Neuronal stem cell (in vitro differentiated cells): Measurements from ENCODE around the gene ADAP1.
A peak's percentile ranks its signal among the peaks of the same experiment; 100 is the strongest.

Experiments used
- DNase-seq: peaks from one replicate; pipeline ENCODE4 v3.0.0-alpha.2; 2013; ENCODE audit warnings: low spot score
- H2AFZ ChIP-seq: one replicate; pipeline ENCODE4 v1.6.1; 2013; ENCODE audit warnings: mild to moderate bottlenecking, low read length, inconsistent platforms
- H2AK5ac ChIP-seq: 2 replicates; pipeline ENCODE4 v1.6.1; 2013; ENCODE audit warnings: low read depth, mild to moderate bottlenecking, inconsistent platforms, low read length, moderate library complexity, mixed read lengths
- H2BK120ac ChIP-seq: 2 replicates; pipeline ENCODE4 v1.6.1; 2013; ENCODE audit warnings: low read depth, mild to moderate bottlenecking, inconsistent platforms, low read length, moderate library complexity, mixed read lengths
- H2BK12ac ChIP-seq: one replicate; pipeline ENCODE4 v1.6.1; 2013; ENCODE audit warnings: low read length, inconsistent platforms
- H2BK15ac ChIP-seq: 2 replicates; pipeline ENCODE4 v1.6.1; 2013; ENCODE audit warnings: mild to moderate bottlenecking, low read length, inconsistent platforms, mixed read lengths
- H2BK5ac ChIP-seq: one replicate; pipeline ENCODE4 v1.6.1; 2013; ENCODE audit warnings: inconsistent platforms, mild to moderate bottlenecking, low read length, moderate library complexity
- H3K14ac ChIP-seq: one replicate; pipeline ENCODE4 v1.6.1; 2013; ENCODE audit warnings: low read length, inconsistent platforms
- H3K18ac ChIP-seq: 2 replicates; pipeline ENCODE4 v1.6.1; 2013; ENCODE audit warnings: low read length, inconsistent platforms
- H3K23ac ChIP-seq: 2 replicates; pipeline ENCODE4 v1.6.1; 2013; ENCODE audit warnings: low read depth, mild to moderate bottlenecking, mixed read lengths, low read length, inconsistent platforms; ENCODE audit not compliant: poor library complexity
- H3K27ac ChIP-seq: replicated peaks from 3 replicates; pipeline ENCODE4 v1.5.1; 2013; ENCODE audit warnings: low read length, inconsistent platforms
- H3K27me3 ChIP-seq, 3 experiments: 2 replicates each; pipeline ENCODE4 v1.6.1; 2013; ENCODE audit warnings: low read length in 3 of 3, mild to moderate bottlenecking in 2 of 3, inconsistent platforms in 1 of 3, low read depth in 1 of 3, mixed read lengths in 1 of 3, moderate library complexity in 1 of 3; ENCODE audit not compliant: control insufficient read depth in 3 of 3, insufficient read depth in 3 of 3
- H3K36me3 ChIP-seq, 2 donors: replicated peaks in 1 of 2; 2 replicates each; pipeline ENCODE4 v1.6.1; 2013; ENCODE audit warnings: low read length in 2 of 2; ENCODE audit not compliant: control insufficient read depth in 2 of 2, insufficient read depth in 2 of 2
- H3K4ac ChIP-seq: 2 replicates; pipeline ENCODE4 v1.6.1; 2013; ENCODE audit warnings: inconsistent platforms, mild to moderate bottlenecking, low read length, moderate library complexity
- H3K4me1 ChIP-seq, 2 donors: 1 replicate in 1 of 2; 2 replicates in 1 of 2; pipeline ENCODE4 v1.6.1; 2013; ENCODE audit warnings: low read length in 2 of 2, low read depth in 1 of 2; ENCODE audit not compliant: control insufficient read depth in 2 of 2, insufficient read depth in 1 of 2
- H3K4me2 ChIP-seq: one replicate; pipeline ENCODE4 v1.6.1; 2013; ENCODE audit warnings: mild to moderate bottlenecking, low read length, inconsistent platforms; ENCODE audit not compliant: insufficient read depth, poor library complexity, severe bottlenecking
- H3K4me3 ChIP-seq, 2 donors: 2 replicates each; pipeline ENCODE4 v1.5.1; 2013; ENCODE audit warnings: low read length in 2 of 2, mild to moderate bottlenecking in 2 of 2, inconsistent platforms in 1 of 2, moderate library complexity in 1 of 2
- H3K79me1 ChIP-seq: one replicate; pipeline ENCODE4 v1.6.1; 2013; ENCODE audit warnings: low read depth, mild to moderate bottlenecking, inconsistent platforms, low read length, moderate library complexity
- H3K9ac ChIP-seq: one replicate; pipeline ENCODE4 v1.6.1; 2013; ENCODE audit warnings: mild to moderate bottlenecking, low read depth, low read length, inconsistent platforms; ENCODE audit not compliant: poor library complexity
- H3K9me3 ChIP-seq, 2 donors: replicated peaks in 1 of 2; 2 replicates each; pipeline versions ENCODE3 to v1.6.1; 2013; ENCODE audit warnings: low read length in 2 of 2, mild to moderate bottlenecking in 2 of 2, inconsistent platforms in 1 of 2, low read depth in 1 of 2, mixed read lengths in 1 of 2, moderate library complexity in 1 of 2; ENCODE audit not compliant: control insufficient read depth in 2 of 2, insufficient read depth in 1 of 2
- H4K8ac ChIP-seq: one replicate; pipeline ENCODE4 v1.6.1; 2013; ENCODE audit warnings: low read depth, mild to moderate bottlenecking, inconsistent platforms, low read length, moderate library complexity
- H4K91ac ChIP-seq: one replicate; pipeline ENCODE4 v1.6.1; 2013; ENCODE audit warnings: low read length, low read depth, mild to moderate bottlenecking, inconsistent platforms; ENCODE audit not compliant: poor library complexity
- WGBS, 2 donors: extraction: QIAGEN DNeasy Blood & Tissue Kit; methylation state at CpG; one replicate each; pipeline ENCODE4 v1.1.7; 2013; ENCODE audit warnings: missing lambda C conversion rate in 2 of 2, mixed read lengths in 1 of 2; ENCODE audit not compliant: insufficient read length in 2 of 2, insufficient replicate concordance in 1 of 2; ENCODE audit errors: extremely low coverage in 2 of 2; 5-methylcytosine and 5-hydroxymethylcytosine counted together

The ADAP1 gene

DNA sequence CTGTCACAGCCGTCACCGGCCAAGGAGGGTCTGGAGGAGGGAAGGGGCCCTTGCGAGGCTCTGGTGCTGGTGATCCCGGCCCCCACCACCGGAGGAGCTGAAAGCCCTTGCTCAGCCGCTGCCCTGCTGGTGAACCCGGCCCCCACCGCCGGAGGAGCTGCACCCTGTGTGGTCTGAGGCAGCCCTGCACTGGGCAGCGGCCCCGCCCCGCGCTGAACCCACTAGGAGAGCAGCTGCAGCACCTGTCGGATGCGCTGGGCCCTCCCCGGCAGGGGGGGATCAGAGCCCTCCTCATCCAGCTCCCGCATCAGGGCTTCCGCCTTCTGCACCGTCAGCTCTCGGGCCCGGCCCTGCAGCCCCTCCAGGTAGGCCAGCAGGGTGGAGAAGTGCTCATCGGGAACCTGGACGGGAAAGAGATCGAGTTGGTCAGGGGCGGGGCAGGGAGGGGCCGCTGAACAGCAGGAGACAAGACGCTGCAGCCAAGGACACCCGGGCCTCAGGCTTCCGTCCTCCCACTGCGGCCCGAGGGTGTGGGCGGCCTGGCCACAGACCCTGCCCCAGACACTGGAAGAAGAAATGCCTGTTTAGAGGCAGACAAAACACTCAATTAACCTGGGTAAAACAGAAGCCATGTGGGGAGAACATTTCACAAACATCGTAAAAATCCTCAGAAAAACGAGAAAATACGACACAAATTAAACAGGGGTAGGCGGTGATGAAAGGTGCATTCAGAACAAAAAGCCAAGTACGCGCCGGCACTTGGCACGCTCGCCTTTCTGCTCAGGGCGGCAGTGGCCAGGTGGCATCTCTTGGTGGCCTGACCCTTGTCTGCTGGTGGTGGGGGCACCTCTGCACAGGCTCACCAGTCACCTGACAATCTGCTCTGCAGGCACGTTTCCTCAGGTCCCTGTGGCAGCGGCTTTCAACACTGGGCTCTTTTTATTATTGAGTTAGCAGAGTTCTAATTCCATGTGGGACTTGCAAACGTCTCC, 43.2 kb upstream of the ADAP1 start:
- no peak overlapping the region for H4K91ac ChIP-seq
- H2AFZ ChIP-seq: no peak overlapping the region
- no peak overlapping the region for H4K8ac ChIP-seq
- H2AK5ac ChIP-seq: no peak overlapping the region
- H2BK120ac ChIP-seq: no peak overlapping the region
- H2BK5ac ChIP-seq: no peak overlapping the region
- H3K4me3 ChIP-seq: no peak overlapping the region
- peak overlapping the region; percentile 2 for H3K14ac ChIP-seq
- H3K4ac ChIP-seq: no peak overlapping the region
- DNase-seq: no peak
- no peak overlapping the region for H3K27ac ChIP-seq
- no peaks in the 10 kb centered on the region for H3K27me3 ChIP-seq
- no peak overlapping the region for H2BK15ac ChIP-seq
- peaks cover 6 to 15% of the 10 kb centered on the region in 2 donors for H3K4me1 ChIP-seq
- no peak overlapping the region for H3K9ac ChIP-seq
- H3K36me3 ChIP-seq: peaks cover 10 to 55% of the 10 kb centered on the region in 2 donors
- WGBS, 2 donors: no CpG with 5 or more reads among the region's 45 CpGs
- H3K18ac ChIP-seq: no peak overlapping the region
- H3K4me2 ChIP-seq: no peak overlapping the region
- peak overlapping the region; percentile 89 for H3K23ac ChIP-seq
- H3K79me1 ChIP-seq: peaks cover 2% of the 10 kb centered on the region
- H3K9me3 ChIP-seq: no peaks in the 10 kb centered on the region
- H2BK12ac ChIP-seq: no peak overlapping the region

GRCh38 chr7:996079-996872, 41.8 kb upstream of the ADAP1 start:
- H3K23ac ChIP-seq: peak overlapping the region; percentile 89
- H3K9ac ChIP-seq: no peak overlapping the region
- H3K36me3 ChIP-seq: peaks cover 10 to 55% of the 10 kb centered on the region in 2 donors
- no peak overlapping the region for H2AK5ac ChIP-seq
- no peak overlapping the region for H2AFZ ChIP-seq
- no peak overlapping the region for H3K4me3 ChIP-seq
- H3K27ac ChIP-seq: no peak overlapping the region
- peaks cover 2% of the 10 kb centered on the region for H3K79me1 ChIP-seq
- H2BK120ac ChIP-seq: no peak overlapping the region
- H3K9me3 ChIP-seq: no peaks in the 10 kb centered on the region
- H3K4me2 ChIP-seq: no peak overlapping the region
- peak overlapping the region; percentile 57 for H3K18ac ChIP-seq
- H2BK5ac ChIP-seq: no peak overlapping the region
- no peaks in the 10 kb centered on the region for H3K27me3 ChIP-seq
- WGBS, 2 donors: no CpG with 5 or more reads among the region's 38 CpGs
- no peak overlapping the region for H2BK15ac ChIP-seq
- DNase-seq: no peak
- no peak overlapping the region for H4K8ac ChIP-seq
- no peak overlapping the region for H3K14ac ChIP-seq
- no peak overlapping the region for H3K4ac ChIP-seq
- H2BK12ac ChIP-seq: peak overlapping the region; percentile 58
- H3K4me1 ChIP-seq: peaks cover 8 to 15% of the 10 kb centered on the region in 2 donors
- H4K91ac ChIP-seq: no peak overlapping the region

DNA sequence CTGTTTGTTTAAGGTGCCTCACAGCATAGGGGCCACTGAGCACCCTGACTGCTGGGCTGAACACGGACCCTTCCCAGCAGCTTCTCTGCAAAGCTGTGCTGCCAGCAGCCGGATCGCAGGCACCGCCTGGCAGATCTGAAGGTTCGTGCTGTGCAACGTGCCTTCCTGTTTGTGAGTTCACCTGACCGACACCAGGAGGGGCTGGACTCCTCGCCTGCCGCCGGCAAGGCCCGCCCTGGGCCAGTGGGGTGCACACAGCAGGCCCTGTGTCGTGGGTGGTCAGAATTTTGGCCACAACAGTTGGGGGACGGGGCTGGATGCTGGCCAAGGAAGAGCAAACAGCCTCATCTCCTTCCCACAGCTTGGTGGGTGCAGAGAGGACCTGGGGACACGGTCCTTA, 41.1 kb upstream of the ADAP1 start:
- Histone ChIP-seq H2AK5ac (no peak overlapping the region), H3K9ac (no peak overlapping the region), H3K4me1 (peaks cover 8 to 13% of the 10 kb centered on the region in 2 donors), H3K18ac (peak overlapping the region; percentile 19), H3K27ac (no peak overlapping the region), H3K4me2 (no peak overlapping the region), H2AFZ (no peak overlapping the region), H2BK12ac (no peak overlapping the region), H2BK120ac (no peak overlapping the region), H3K27me3 (no peaks in the 10 kb centered on the region), H2BK15ac (no peak overlapping the region), H3K23ac (no peak overlapping the region), H4K91ac (no peak overlapping the region), H3K79me1 (peaks cover 2% of the 10 kb centered on the region), H4K8ac (no peak overlapping the region), H3K9me3 (no peaks in the 10 kb centered on the region), H2BK5ac (no peak overlapping the region), H3K14ac (no peak overlapping the region), H3K4me3 (no peak overlapping the region), H3K36me3 (peaks cover 10 to 49% of the 10 kb centered on the region in 2 donors), H3K4ac (no peak overlapping the region)
- WGBS, 2 donors: no CpG with 5 or more reads among the region's 14 CpGs
- DNase-seq: no peak
